Gastroesophageal sphincter (tissue), 3 donors: ENCODE measurements around the gene CNTNAP2.

Experiments used
- EP300 ChIP-seq: sonication (generic); formaldehyde crosslinking; IDR thresholded peaks from one replicate; pipeline ENCODE4 v1.6.1; 2017; ENCODE audit warnings: antibody characterized with exemption, mild to moderate bottlenecking
- POLR2A ChIP-seq, 2 donors: fragments of 450-650 bp; IDR thresholded peaks; one replicate each; pipeline ENCODE4 v1.6.1; 2017; ENCODE audit warnings: antibody characterized with exemption in 2 of 2, mild to moderate bottlenecking in 2 of 2, moderate library complexity in 1 of 2
- POLR2AphosphoS5 ChIP-seq: sonication (generic); formaldehyde crosslinking; IDR thresholded peaks from one replicate; pipeline ENCODE4 v1.6.1; 2017; ENCODE audit warnings: antibody characterized with exemption
- TF ChIP-seq, protein P1 (sequence below), 4 experiments: fragments of 200-600 bp in 2 of 4; fragments of 450-650 bp in 2 of 4; sonication (generic) in 1 of 4; IDR thresholded peaks; one replicate each; pipeline ENCODE4 v1.5.1; 2017 to 2019; ENCODE audit warnings: antibody characterized with exemption in 4 of 4, mild to moderate bottlenecking in 2 of 4, moderate library complexity in 2 of 4

GRCh38 chr7:148230296-148230695, 2113.7 kb downstream of the CNTNAP2 start:
- TF ChIP-seq, protein P1, sequence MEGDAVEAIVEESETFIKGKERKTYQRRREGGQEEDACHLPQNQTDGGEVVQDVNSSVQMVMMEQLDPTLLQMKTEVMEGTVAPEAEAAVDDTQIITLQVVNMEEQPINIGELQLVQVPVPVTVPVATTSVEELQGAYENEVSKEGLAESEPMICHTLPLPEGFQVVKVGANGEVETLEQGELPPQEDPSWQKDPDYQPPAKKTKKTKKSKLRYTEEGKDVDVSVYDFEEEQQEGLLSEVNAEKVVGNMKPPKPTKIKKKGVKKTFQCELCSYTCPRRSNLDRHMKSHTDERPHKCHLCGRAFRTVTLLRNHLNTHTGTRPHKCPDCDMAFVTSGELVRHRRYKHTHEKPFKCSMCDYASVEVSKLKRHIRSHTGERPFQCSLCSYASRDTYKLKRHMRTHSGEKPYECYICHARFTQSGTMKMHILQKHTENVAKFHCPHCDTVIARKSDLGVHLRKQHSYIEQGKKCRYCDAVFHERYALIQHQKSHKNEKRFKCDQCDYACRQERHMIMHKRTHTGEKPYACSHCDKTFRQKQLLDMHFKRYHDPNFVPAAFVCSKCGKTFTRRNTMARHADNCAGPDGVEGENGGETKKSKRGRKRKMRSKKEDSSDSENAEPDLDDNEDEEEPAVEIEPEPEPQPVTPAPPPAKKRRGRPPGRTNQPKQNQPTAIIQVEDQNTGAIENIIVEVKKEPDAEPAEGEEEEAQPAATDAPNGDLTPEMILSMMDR (IDR thresholded peaks at IDR 0.05): no peak
- TF ChIP-seq POLR2A (IDR thresholded peaks at IDR 0.05): no peak
- no peak for TF ChIP-seq POLR2AphosphoS5
- no peak for TF ChIP-seq EP300
